H9 (cell line): ENCODE results near the gene PROM1. TPM values are rescaled to one million over a fixed set of nuclear protein-coding genes. Genes with fewer than 3 reads are reported as not detected.

Source experiments
- DNase-seq: peaks from one replicate; pipeline ENCODE4 v3.0.0-alpha.2; 2017
- H2AFZ ChIP-seq: one replicate; pipeline ENCODE4 v1.6.1; 2013; ENCODE audit warnings: mild to moderate bottlenecking, low read length, control low read depth, moderate library complexity
- H2AK5ac ChIP-seq: 2 replicates; pipeline ENCODE4 v1.6.1; 2013; ENCODE audit warnings: low read length, control low read depth, mixed read lengths; ENCODE audit not compliant: insufficient read length
- H2BK120ac ChIP-seq: one replicate; pipeline ENCODE4 v1.6.1; 2013; ENCODE audit warnings: low read depth, mild to moderate bottlenecking, low read length, control low read depth, inconsistent platforms; ENCODE audit not compliant: poor library complexity, severe bottlenecking
- H2BK12ac ChIP-seq: 2 replicates; pipeline ENCODE4 v1.6.1; 2013; ENCODE audit warnings: low read length, control low read depth, mixed read lengths, low read depth; ENCODE audit not compliant: insufficient read length
- H2BK15ac ChIP-seq: 2 replicates; pipeline ENCODE4 v1.6.1; 2013; ENCODE audit warnings: low read depth, low read length, control low read depth
- H2BK20ac ChIP-seq: one replicate; pipeline ENCODE4 v1.6.1; 2013; ENCODE audit warnings: low read depth, mild to moderate bottlenecking, low read length, control low read depth, inconsistent platforms; ENCODE audit not compliant: poor library complexity, severe bottlenecking
- H2BK5ac ChIP-seq: 2 replicates; pipeline ENCODE4 v1.6.1; 2013; ENCODE audit warnings: low read length, control low read depth, mixed read lengths; ENCODE audit not compliant: insufficient read length
- H3K14ac ChIP-seq: 2 replicates; pipeline ENCODE4 v1.6.1; 2013; ENCODE audit warnings: low read length, control low read depth; ENCODE audit not compliant: insufficient read depth
- H3K18ac ChIP-seq: 2 replicates; pipeline ENCODE4 v1.6.1; 2013; ENCODE audit warnings: low read depth, mild to moderate bottlenecking, mixed read lengths, low read length, control low read depth; ENCODE audit not compliant: insufficient read length
- H3K23ac ChIP-seq: 2 replicates; pipeline ENCODE4 v1.6.1; 2013; ENCODE audit warnings: low read length, control low read depth, mixed read lengths, low read depth; ENCODE audit not compliant: insufficient read length
- H3K23me2 ChIP-seq: 2 replicates; pipeline ENCODE4 v1.6.1; 2013; ENCODE audit warnings: low read depth, mild to moderate bottlenecking, mixed read lengths, low read length, control low read depth; ENCODE audit not compliant: insufficient read length, poor library complexity, severe bottlenecking
- H3K27ac ChIP-seq: 2 replicates; pipeline ENCODE4 v1.5.1; 2013; ENCODE audit warnings: low read length, control low read depth, mixed read lengths, low read depth; ENCODE audit not compliant: insufficient read length
- H3K27me3 ChIP-seq: 2 replicates; pipeline ENCODE4 v1.6.1; 2013; ENCODE audit warnings: low read length, control low read depth, inconsistent platforms; ENCODE audit not compliant: insufficient read depth
- H3K4ac ChIP-seq: 2 replicates; pipeline ENCODE4 v1.6.1; 2013; ENCODE audit warnings: low read depth, mild to moderate bottlenecking, control low read depth, inconsistent platforms, low read length, moderate library complexity
- H3K4me1 ChIP-seq: 2 replicates; pipeline ENCODE4 v1.6.1; 2013; ENCODE audit warnings: low read length, control low read depth, inconsistent platforms; ENCODE audit not compliant: insufficient read depth
- H3K4me2 ChIP-seq: 2 replicates; pipeline ENCODE4 v1.6.1; 2013; ENCODE audit warnings: low read length, control low read depth, mixed read lengths; ENCODE audit not compliant: insufficient read length, insufficient read depth
- H3K56ac ChIP-seq: 2 replicates; pipeline ENCODE4 v1.6.1; 2013; ENCODE audit warnings: low read depth, mild to moderate bottlenecking, mixed read lengths, low read length, control low read depth; ENCODE audit not compliant: insufficient read length
- H3K79me1 ChIP-seq: 2 replicates; pipeline ENCODE4 v1.6.1; 2013; ENCODE audit warnings: low read depth, mild to moderate bottlenecking, moderate library complexity, low read length, control low read depth, inconsistent platforms; ENCODE audit not compliant: insufficient read depth, poor library complexity, severe bottlenecking
- H3K79me2 ChIP-seq: 2 replicates; pipeline ENCODE4 v1.6.1; 2013; ENCODE audit warnings: low read length, control low read depth, inconsistent platforms; ENCODE audit not compliant: insufficient read depth
- H3K9ac ChIP-seq: 2 replicates; pipeline ENCODE4 v1.6.1; 2013; ENCODE audit warnings: low read length, control low read depth, mixed read lengths; ENCODE audit not compliant: insufficient read length; ENCODE audit errors: extremely low read depth
- H3K9me3 ChIP-seq: one replicate; pipeline ENCODE4 v1.6.1; 2013; ENCODE audit warnings: low read depth, low read length, inconsistent platforms; ENCODE audit not compliant: control insufficient read depth
- H3T11ph ChIP-seq: one replicate; pipeline ENCODE4 v1.6.1; 2013; ENCODE audit warnings: mild to moderate bottlenecking, low read length, control low read depth, inconsistent platforms
- H4K20me1 ChIP-seq: one replicate; pipeline ENCODE4 v1.6.1; 2013; ENCODE audit not compliant: control insufficient read depth, insufficient read length, insufficient read depth
- H4K5ac ChIP-seq: 2 replicates; pipeline ENCODE4 v1.6.1; 2013; ENCODE audit warnings: low read depth, mild to moderate bottlenecking, mixed read lengths, low read length, control low read depth; ENCODE audit not compliant: insufficient read length
- H4K8ac ChIP-seq: replicated peaks from 2 replicates; pipeline ENCODE4 v1.6.1; 2013; ENCODE audit warnings: low read length, control low read depth, mixed read lengths, low read depth; ENCODE audit not compliant: insufficient read length
- H4K91ac ChIP-seq: 2 replicates; pipeline ENCODE4 v1.6.1; 2013; ENCODE audit warnings: low read depth, mild to moderate bottlenecking, moderate library complexity, mixed read lengths, low read length, control low read depth; ENCODE audit not compliant: insufficient read length
- H3K27ac Mint-ChIP-seq, 3 experiments: 2 replicates in 2 of 3; 3 replicates in 1 of 3; pipeline ENCODE4 v1.8.0; 2020 to 2021; ENCODE audit warnings: mixed read lengths in 3 of 3, mild to moderate bottlenecking in 1 of 3, moderate library complexity in 1 of 3
- H3K27me3 Mint-ChIP-seq: 2 replicates; pipeline ENCODE4 v1.8.0; 2021; ENCODE audit warnings: low read depth, mild to moderate bottlenecking, moderate library complexity, mixed read lengths
- H3K36me3 Mint-ChIP-seq, 3 experiments: 2 replicates in 2 of 3; 3 replicates in 1 of 3; pipeline ENCODE4 v1.8.0; 2020 to 2021; ENCODE audit warnings: low read depth in 3 of 3, mixed read lengths in 3 of 3; ENCODE audit not compliant: insufficient read depth in 1 of 3
- H3K4me1 Mint-ChIP-seq, 2 experiments: 2 replicates each; pipeline ENCODE4 v1.8.0; 2020; ENCODE audit warnings: mixed read lengths in 2 of 2
- H3K4me3 Mint-ChIP-seq, 2 experiments: 2 replicates in 1 of 2; 3 replicates in 1 of 2; pipeline ENCODE4 v1.8.0; 2020 to 2021; ENCODE audit warnings: mild to moderate bottlenecking in 2 of 2, mixed read lengths in 2 of 2, moderate library complexity in 1 of 2
- H3K9me3 Mint-ChIP-seq, 2 experiments: 2 replicates in 1 of 2; 3 replicates in 1 of 2; pipeline ENCODE4 v1.8.0; 2020; ENCODE audit warnings: mild to moderate bottlenecking in 2 of 2, mixed read lengths in 2 of 2, moderate library complexity in 1 of 2
- WGBS: extraction: QIAGEN DNeasy Blood & Tissue Kit; methylation state at CpG from one replicate; pipeline ENCODE4 v1.1.7; 2013; ENCODE audit warnings: missing lambda C conversion rate, low lambda C conversion rate, mixed read lengths; ENCODE audit not compliant: insufficient read length; ENCODE audit errors: extremely low coverage; 5-methylcytosine and 5-hydroxymethylcytosine counted together
- total RNA-seq: library from RNA; stranded (reverse); gene quantifications from 2 replicates; pipeline ENCODE4 v1.2.1, GENCODE V29; 2021
- TF ChIP-seq, protein P1 (sequence below): fragments of 200-600 bp; sonication (generic); conservative IDR thresholded peaks from 3 replicates; pipeline ENCODE4 v1.8.0; 2021; ENCODE audit warnings: antibody characterized with exemption, mild to moderate bottlenecking

Gene PROM1
- total RNA-seq, 1 experiment from 2014 or later: 98.3 TPM

DNA sequence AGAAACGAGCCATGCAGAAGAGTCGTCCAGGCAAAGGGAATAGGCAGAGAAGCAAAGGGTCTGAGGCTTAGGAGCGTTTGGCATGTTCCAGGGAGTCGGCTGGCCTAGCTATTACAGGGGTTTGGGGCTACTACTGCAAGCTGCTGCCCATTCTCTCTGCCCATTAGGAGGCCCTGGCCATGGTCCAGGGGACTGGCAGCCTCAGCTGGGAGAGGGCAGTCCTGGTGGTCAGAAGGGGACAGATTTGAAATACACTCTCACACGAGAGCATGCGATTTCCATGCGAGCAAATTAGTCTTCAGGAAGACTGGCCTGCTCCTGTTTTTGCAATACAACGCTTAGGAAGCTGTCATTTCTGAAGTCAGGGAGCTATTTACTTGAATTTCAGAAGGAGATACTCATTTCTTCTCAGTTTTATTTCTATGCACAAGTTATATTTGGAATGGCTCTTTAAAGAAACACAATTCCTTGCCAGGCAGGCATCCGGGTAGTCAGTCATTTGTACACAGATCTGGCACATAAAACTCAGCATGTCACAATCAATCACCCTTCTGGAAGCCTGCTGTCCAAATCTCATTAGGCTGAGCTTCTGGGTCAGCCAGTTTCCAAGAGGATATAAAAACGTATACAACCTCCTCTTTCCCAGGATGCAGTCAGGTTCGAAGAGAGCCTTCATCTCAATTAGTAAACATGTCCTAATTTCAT is 27.0 kb downstream of the PROM1 start:
- H3K27ac ChIP-seq: no peak overlapping the region
- H3K4me3 Mint-ChIP-seq: no peak overlapping the region

More for the DNA sequence above, 27.0 kb downstream of the PROM1 start:
- Histone ChIP-seq H3K23ac (no peak overlapping the region), H2BK12ac (no peak overlapping the region), H2AK5ac (no peak overlapping the region), H3K4me1 (no peaks in the 10 kb centered on the region), H2BK20ac (no peak overlapping the region), H3K9ac (no peak overlapping the region), H3K56ac (no peak overlapping the region), H2BK5ac (no peak overlapping the region), H3K18ac (no peak overlapping the region), H4K20me1 (no peaks in the 10 kb centered on the region), H4K91ac (no peak overlapping the region), H3T11ph (no peak overlapping the region), H4K8ac (no peak overlapping the region), H2BK15ac (no peak overlapping the region), H3K23me2 (no peaks in the 10 kb centered on the region), H3K4ac (no peak overlapping the region), H4K5ac (no peak overlapping the region), H3K4me2 (no peak overlapping the region), H2BK120ac (no peak overlapping the region), H3K79me1 (peaks cover 3% of the 10 kb centered on the region), H3K9me3 (no peaks in the 10 kb centered on the region), H2AFZ (no peak overlapping the region), H3K79me2 (no peaks in the 10 kb centered on the region; the same call in 1 of the 2 replicates), H3K14ac (no peak overlapping the region), H3K27me3 (no peaks in the 10 kb centered on the region)
- no peaks in the 10 kb centered on the region for H3K27me3 Mint-ChIP-seq
- TF ChIP-seq, protein P1, sequence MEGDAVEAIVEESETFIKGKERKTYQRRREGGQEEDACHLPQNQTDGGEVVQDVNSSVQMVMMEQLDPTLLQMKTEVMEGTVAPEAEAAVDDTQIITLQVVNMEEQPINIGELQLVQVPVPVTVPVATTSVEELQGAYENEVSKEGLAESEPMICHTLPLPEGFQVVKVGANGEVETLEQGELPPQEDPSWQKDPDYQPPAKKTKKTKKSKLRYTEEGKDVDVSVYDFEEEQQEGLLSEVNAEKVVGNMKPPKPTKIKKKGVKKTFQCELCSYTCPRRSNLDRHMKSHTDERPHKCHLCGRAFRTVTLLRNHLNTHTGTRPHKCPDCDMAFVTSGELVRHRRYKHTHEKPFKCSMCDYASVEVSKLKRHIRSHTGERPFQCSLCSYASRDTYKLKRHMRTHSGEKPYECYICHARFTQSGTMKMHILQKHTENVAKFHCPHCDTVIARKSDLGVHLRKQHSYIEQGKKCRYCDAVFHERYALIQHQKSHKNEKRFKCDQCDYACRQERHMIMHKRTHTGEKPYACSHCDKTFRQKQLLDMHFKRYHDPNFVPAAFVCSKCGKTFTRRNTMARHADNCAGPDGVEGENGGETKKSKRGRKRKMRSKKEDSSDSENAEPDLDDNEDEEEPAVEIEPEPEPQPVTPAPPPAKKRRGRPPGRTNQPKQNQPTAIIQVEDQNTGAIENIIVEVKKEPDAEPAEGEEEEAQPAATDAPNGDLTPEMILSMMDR: no peak
- no CpG with 5 or more reads among the region's 11 CpGs for WGBS
- peak overlapping the region in 2 of 3 experiments; percentile 18 to 71; a peak in 3 of 7 replicates for H3K27ac Mint-ChIP-seq
- no peak for DNase-seq
- no peaks in the 10 kb centered on the region for H3K9me3 Mint-ChIP-seq
- peaks cover 6 to 39% (median 14%) of the 10 kb centered on the region in 3 experiments for H3K36me3 Mint-ChIP-seq
- peaks cover 6 to 24% of the 10 kb centered on the region in 2 experiments; a peak in 3 of 4 replicates for H3K4me1 Mint-ChIP-seq
